CD8-positive, alpha-beta memory T cell (primary cell): ENCODE measurements around the gene PTHLH. TPM values are rescaled to one million over a fixed set of nuclear protein-coding genes. Genes with fewer than 3 reads are reported as not detected.

Experiments used
- CTCF ChIA-PET: fragments of 350-600 bp; sonication (Branson Sonifier 250); formaldehyde crosslinking; loops from one replicate; lab custom pipeline; 2021; ENCODE audit warnings: antibody characterized with exemption; lab: Charles Lee
- POLR2A ChIA-PET: fragments of 350-600 bp; sonication (Branson Sonifier 250); formaldehyde crosslinking; loops from one replicate; lab custom pipeline; 2021; ENCODE audit warnings: antibody characterized with exemption; lab: Charles Lee
- DNase-seq, 5 donors: peaks; one replicate each; pipeline versions ENCODE4 v3.0.0 to v3.0.0-alpha.2; 2020 to 2022; ENCODE audit warnings: mixed read lengths in 1 of 5
- H3K27ac ChIP-seq: one replicate; pipeline ENCODE4 v1.7.0; 2013; ENCODE audit warnings: low read depth, mild to moderate bottlenecking, low read length, moderate library complexity
- H3K27me3 ChIP-seq: 2 replicates; pipeline ENCODE4 v1.7.0; 2013; ENCODE audit warnings: low read length, mild to moderate bottlenecking; ENCODE audit not compliant: insufficient read depth, poor library complexity, severe bottlenecking
- H3K36me3 ChIP-seq: 2 replicates; pipeline ENCODE4 v1.7.0; 2013; ENCODE audit warnings: mild to moderate bottlenecking, low read length, moderate library complexity; ENCODE audit not compliant: insufficient read depth
- H3K4me1 ChIP-seq: 2 replicates; pipeline ENCODE4 v1.7.0; 2013; ENCODE audit warnings: mild to moderate bottlenecking, low read length, moderate library complexity; ENCODE audit not compliant: insufficient read depth
- H3K4me3 ChIP-seq: 2 replicates; pipeline ENCODE4 v1.7.0; 2013; ENCODE audit warnings: mild to moderate bottlenecking, low read length
- H3K9me3 ChIP-seq: 2 replicates; pipeline ENCODE4 v1.7.0; 2013; ENCODE audit warnings: mild to moderate bottlenecking, low read length
- H3K27ac Mint-ChIP-seq, 8 donors: one replicate each; pipeline ENCODE4 v1.8.0; 2020 to 2021; ENCODE audit warnings: mixed read lengths in 8 of 8, mild to moderate bottlenecking in 6 of 8, inconsistent platforms in 3 of 8, moderate library complexity in 3 of 8
- H3K27me3 Mint-ChIP-seq, 2 donors: one replicate each; pipeline ENCODE4 v1.8.0; 2020 to 2021; ENCODE audit warnings: mixed read lengths in 2 of 2, mild to moderate bottlenecking in 1 of 2, moderate library complexity in 1 of 2
- H3K36me3 Mint-ChIP-seq, 3 donors: one replicate each; pipeline ENCODE4 v1.8.0; 2020 to 2021; ENCODE audit warnings: mixed read lengths in 3 of 3, inconsistent platforms in 1 of 3, mild to moderate bottlenecking in 1 of 3
- H3K4me1 Mint-ChIP-seq, 3 donors: one replicate each; pipeline ENCODE4 v1.8.0; 2020 to 2021; ENCODE audit warnings: mixed read lengths in 3 of 3, inconsistent platforms in 1 of 3, mild to moderate bottlenecking in 1 of 3
- H3K4me3 Mint-ChIP-seq, 7 donors: one replicate each; pipeline ENCODE4 v1.8.0; 2020 to 2021; ENCODE audit warnings: mixed read lengths in 7 of 7, mild to moderate bottlenecking in 6 of 7, moderate library complexity in 4 of 7, inconsistent platforms in 2 of 7
- H3K9me3 Mint-ChIP-seq, 5 donors: one replicate each; pipeline ENCODE4 v1.8.0; 2020 to 2022; ENCODE audit warnings: mixed read lengths in 5 of 5, mild to moderate bottlenecking in 3 of 5, moderate library complexity in 2 of 5, inconsistent platforms in 1 of 5
- polyA plus RNA-seq: library from polyadenylated mRNA; unstranded; fragments of 300-500 nt; fragmentation: Illumina TruSeq; gene quantifications from one replicate; pipeline ENCODE4 v1.2.3, GENCODE V29; 2021
- total RNA-seq, 2 experiments: library from RNA; stranded (reverse); gene quantifications; one replicate each; pipeline ENCODE4 v1.2.3, GENCODE V29; 2021

The PTHLH gene
- total and polyA plus RNA-seq, 3 experiments from 2014 or later: 0.33 to 0.44 TPM; not detected in 1

GRCh38 chr12:27965966-27966365 is 6.6 kb downstream of the PTHLH start:
- H3K4me3 Mint-ChIP-seq: no peak overlapping the region
- peaks cover 13 to 22% (median 22%) of the 10 kb centered on the region in 3 donors for H3K4me1 Mint-ChIP-seq

DNA sequence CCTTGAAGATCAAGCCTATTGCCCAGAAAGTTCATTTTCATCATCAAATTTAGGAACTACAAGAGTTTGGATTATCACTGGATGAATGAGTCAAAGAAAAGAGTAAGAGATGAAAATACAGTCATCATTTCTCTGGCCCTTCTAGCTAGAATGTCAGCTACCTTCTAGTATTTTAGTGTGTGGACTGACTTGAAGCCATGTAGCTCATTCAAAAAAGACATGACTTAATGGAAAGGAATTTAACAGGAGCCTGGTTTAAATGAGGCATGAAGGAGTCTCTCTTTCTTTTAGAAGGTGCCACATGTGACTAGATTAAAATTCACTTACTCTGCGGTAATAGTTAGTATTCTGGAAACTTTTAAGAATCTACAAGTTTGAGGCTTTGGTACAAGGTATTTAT is 7.1 kb downstream of the PTHLH start:
- no peaks in the 10 kb centered on the region for H3K9me3 Mint-ChIP-seq
- no peak overlapping the region for H3K4me3 Mint-ChIP-seq
- POLR2A ChIA-PET: no interaction called here
- H3K4me1 Mint-ChIP-seq: peaks cover 9 to 19% (median 18%) of the 10 kb centered on the region in 3 donors
- DNase-seq: no peak
- peaks cover 52 to 81% of the 10 kb centered on the region in 2 donors for H3K27me3 Mint-ChIP-seq
- Histone ChIP-seq H3K4me1 (peaks cover 12% of the 10 kb centered on the region), H3K36me3 (no peaks in the 10 kb centered on the region), H3K4me3 (no peak overlapping the region), H3K27ac (no peak overlapping the region), H3K9me3 (no peaks in the 10 kb centered on the region), H3K27me3 (peaks cover 19% of the 10 kb centered on the region)
- CTCF ChIA-PET: no interaction called here
- H3K36me3 Mint-ChIP-seq: no peaks in the 10 kb centered on the region
- no peak overlapping the region for H3K27ac Mint-ChIP-seq

More at GRCh38 chr12:27965966-27966365, 6.6 kb downstream of the PTHLH start:
- ChIA-PET POLR2A (no interaction called here), CTCF (no interaction called here)
- no peak overlapping the region for H3K27ac ChIP-seq
- Mint-ChIP-seq H3K9me3 (no peaks in the 10 kb centered on the region), H3K27me3 (peaks cover 51 to 80% of the 10 kb centered on the region in 2 donors), H3K36me3 (no peaks in the 10 kb centered on the region), H3K27ac (no peak overlapping the region)
- H3K4me3 ChIP-seq: no peak overlapping the region
- DNase-seq: no peak
- H3K9me3 ChIP-seq: no peaks in the 10 kb centered on the region
- H3K4me1 ChIP-seq: peaks cover 12% of the 10 kb centered on the region
- no peaks in the 10 kb centered on the region for H3K36me3 ChIP-seq
- H3K27me3 ChIP-seq: peaks cover 19% of the 10 kb centered on the region

- H3K9me3 Mint-ChIP-seq: no peaks in the 10 kb centered on the region
- Histone ChIP-seq H3K27me3 (peaks cover 12% of the 10 kb centered on the region), H3K36me3 (no peaks in the 10 kb centered on the region), H3K27ac (no peak overlapping the region), H3K9me3 (no peaks in the 10 kb centered on the region), H3K4me3 (no peak overlapping the region), H3K4me1 (peaks cover 3% of the 10 kb centered on the region)
- H3K4me1 Mint-ChIP-seq: peaks cover 3 to 9% (median 9%) of the 10 kb centered on the region in 3 donors
- H3K27me3 Mint-ChIP-seq: peaks cover 53 to 80% of the 10 kb centered on the region in 2 donors
- H3K27ac Mint-ChIP-seq: no peak overlapping the region
- no peaks in the 10 kb centered on the region for H3K36me3 Mint-ChIP-seq
- POLR2A ChIA-PET: no interaction called here
- no peak for DNase-seq
- no peak overlapping the region for H3K4me3 Mint-ChIP-seq
- CTCF ChIA-PET: no interaction called here
Measured at GRCh38 chr12:27964123-27964522, 8.4 kb downstream of the PTHLH start.

- Histone ChIP-seq H3K27me3 (no peaks in the 10 kb centered on the region), H3K36me3 (no peaks in the 10 kb centered on the region), H3K9me3 (no peaks in the 10 kb centered on the region), H3K4me1 (no peaks in the 10 kb centered on the region), H3K4me3 (no peak overlapping the region), H3K27ac (no peak overlapping the region)
- Mint-ChIP-seq H3K27ac (no peak overlapping the region), H3K36me3 (no peaks in the 10 kb centered on the region), H3K27me3 (peaks cover 35 to 71% of the 10 kb centered on the region in 2 donors), H3K4me1 (no peaks in the 10 kb centered on the region), H3K4me3 (no peak overlapping the region), H3K9me3 (peaks cover 0 to 2% (median 0%) of the 10 kb centered on the region in 5 donors)
- DNase-seq: no peak
- ChIA-PET CTCF (no interaction called here), POLR2A (no interaction called here)
Measured at GRCh38 chr12:27960821-27961220, 11.7 kb downstream of the PTHLH start.

DNA sequence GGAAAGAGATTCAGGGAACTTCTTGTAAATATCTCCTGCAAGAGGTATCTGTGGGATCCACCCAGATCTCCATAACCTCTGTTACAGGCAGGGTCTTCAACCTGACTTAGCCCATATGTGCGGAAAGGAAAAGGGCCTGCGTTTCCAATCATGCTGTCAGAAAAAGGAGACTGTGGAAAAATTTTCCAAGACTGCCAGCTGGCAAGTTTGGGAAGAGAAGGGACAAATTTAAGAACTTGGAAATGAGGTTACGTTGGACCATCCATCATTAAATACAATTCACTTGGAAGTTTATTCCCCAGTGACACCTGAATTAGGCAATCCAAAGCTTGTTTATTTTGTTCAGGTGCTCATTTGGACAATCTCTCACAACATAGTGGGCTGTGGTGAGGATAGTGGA is 13.9 kb downstream of the PTHLH start:
- POLR2A ChIA-PET: no interaction called here
- Mint-ChIP-seq H3K4me1 (no peaks in the 10 kb centered on the region), H3K36me3 (no peaks in the 10 kb centered on the region), H3K27ac (no peak overlapping the region), H3K4me3 (no peak overlapping the region), H3K9me3 (peaks cover 0 to 2% (median 0%) of the 10 kb centered on the region in 5 donors), H3K27me3 (peaks cover 27 to 62% of the 10 kb centered on the region in 2 donors)
- Histone ChIP-seq H3K4me3 (no peak overlapping the region), H3K27ac (no peak overlapping the region), H3K27me3 (no peaks in the 10 kb centered on the region), H3K4me1 (no peaks in the 10 kb centered on the region), H3K9me3 (no peaks in the 10 kb centered on the region), H3K36me3 (no peaks in the 10 kb centered on the region)
- no peak for DNase-seq
- CTCF ChIA-PET: no interaction called here

DNA sequence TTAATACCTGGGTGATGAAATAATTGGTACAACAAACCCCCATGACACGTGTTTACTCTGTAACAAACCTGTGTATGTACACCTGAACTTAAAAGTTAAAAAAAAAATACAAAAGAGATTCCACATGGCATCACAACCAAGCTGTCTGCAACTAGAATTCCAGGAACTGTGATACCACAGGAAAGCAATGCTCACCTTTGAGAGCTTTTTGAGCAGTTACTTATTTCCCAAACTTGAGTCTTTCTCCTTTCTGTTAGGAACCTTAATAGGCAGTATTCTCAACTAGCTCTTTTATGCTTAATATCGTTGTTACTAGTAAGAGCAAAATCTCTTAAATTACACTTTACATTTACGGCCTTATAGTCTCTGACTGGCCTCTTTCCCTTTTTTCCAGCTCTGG is 15.2 kb downstream of the PTHLH start:
- H3K4me1 ChIP-seq: no peaks in the 10 kb centered on the region
- no peak overlapping the region for H3K27ac ChIP-seq
- POLR2A ChIA-PET: no interaction called here
- H3K27me3 ChIP-seq: no peaks in the 10 kb centered on the region
- CTCF ChIA-PET: no interaction called here
- H3K9me3 ChIP-seq: no peaks in the 10 kb centered on the region
- no peaks in the 10 kb centered on the region for H3K36me3 ChIP-seq
- H3K4me3 ChIP-seq: no peak overlapping the region
- no peak for DNase-seq
- Mint-ChIP-seq H3K9me3 (peaks cover 0 to 2% (median 0%) of the 10 kb centered on the region in 5 donors), H3K4me3 (no peak overlapping the region), H3K4me1 (no peaks in the 10 kb centered on the region), H3K27ac (no peak overlapping the region), H3K36me3 (no peaks in the 10 kb centered on the region), H3K27me3 (peaks cover 20 to 53% of the 10 kb centered on the region in 2 donors)

GRCh38 chr12:27953817-27954216 is 18.7 kb downstream of the PTHLH start:
- CTCF ChIA-PET: no interaction called here
- Histone ChIP-seq H3K36me3 (no peaks in the 10 kb centered on the region), H3K27ac (no peak overlapping the region), H3K4me1 (no peaks in the 10 kb centered on the region), H3K9me3 (no peaks in the 10 kb centered on the region), H3K27me3 (no peaks in the 10 kb centered on the region), H3K4me3 (no peak overlapping the region)
- H3K4me3 Mint-ChIP-seq: no peak overlapping the region
- POLR2A ChIA-PET: no interaction called here
- peaks cover 7 to 32% of the 10 kb centered on the region in 2 donors for H3K27me3 Mint-ChIP-seq
- no peak for DNase-seq
- H3K4me1 Mint-ChIP-seq: no peaks in the 10 kb centered on the region
- no peak overlapping the region for H3K27ac Mint-ChIP-seq
- peaks cover 0 to 2% (median 0%) of the 10 kb centered on the region in 5 donors for H3K9me3 Mint-ChIP-seq
- H3K36me3 Mint-ChIP-seq: no peaks in the 10 kb centered on the region

DNA sequence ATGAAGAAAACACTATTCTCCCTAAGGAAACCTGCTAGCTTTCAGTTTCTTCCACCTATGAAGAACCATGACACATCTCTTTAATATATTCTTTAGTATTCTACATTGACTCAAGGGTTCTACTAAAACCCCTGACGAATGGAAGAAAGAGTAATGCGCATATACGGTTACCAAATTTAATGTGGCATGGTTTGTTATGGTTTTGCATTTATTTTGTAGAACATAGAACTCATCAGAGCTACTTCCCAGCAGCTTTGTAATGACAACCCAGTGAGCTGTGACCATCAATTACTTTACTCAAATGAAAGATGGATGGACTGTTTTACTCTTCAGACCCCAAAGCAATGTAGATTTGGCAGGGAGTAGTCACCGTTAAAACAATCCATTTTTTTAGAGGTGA is 19.2 kb downstream of the PTHLH start:
- H3K9me3 ChIP-seq: no peaks in the 10 kb centered on the region
- no peaks in the 10 kb centered on the region for H3K36me3 Mint-ChIP-seq
- no peaks in the 10 kb centered on the region for H3K27me3 ChIP-seq
- H3K27ac Mint-ChIP-seq: no peak overlapping the region
- H3K4me3 Mint-ChIP-seq: no peak overlapping the region
- no peaks in the 10 kb centered on the region for H3K4me1 ChIP-seq
- H3K36me3 ChIP-seq: no peaks in the 10 kb centered on the region
- H3K27me3 Mint-ChIP-seq: peaks cover 7 to 30% of the 10 kb centered on the region in 2 donors
- H3K27ac ChIP-seq: no peak overlapping the region
- no peaks in the 10 kb centered on the region for H3K4me1 Mint-ChIP-seq
- ChIA-PET POLR2A (no interaction called here), CTCF (no interaction called here)
- peaks cover 0 to 2% (median 0%) of the 10 kb centered on the region in 5 donors for H3K9me3 Mint-ChIP-seq
- H3K4me3 ChIP-seq: no peak overlapping the region
- DNase-seq: no peak
